Thyroid gland (tissue), 4 donors: ENCODE results near the gene LRRC4C. TPM values are rescaled to one million over a fixed set of nuclear protein-coding genes. Genes with fewer than 3 reads are reported as not detected.

Source experiments
- DNase-seq, 2 donors: peaks; one replicate each; pipeline ENCODE4 v3.0.0-alpha.2; 2019
- H3K27ac ChIP-seq, 3 donors: fragments of 200-600 bp; sonication (generic); 1 replicate in 2 of 3; 2 replicates in 1 of 3; pipeline ENCODE4 v1.5.1; 2016 to 2019; ENCODE audit warnings: mild to moderate bottlenecking in 1 of 3, moderate library complexity in 1 of 3
- H3K27me3 ChIP-seq: fragments of 200-600 bp; sonication (generic); one replicate; pipeline ENCODE4 v1.5.1; 2019
- H3K36me3 ChIP-seq, 2 donors: fragments of 200-600 bp; sonication (generic); one replicate each; pipeline ENCODE4 v1.5.1; 2016 to 2019
- H3K4me1 ChIP-seq, 2 donors: fragments of 200-600 bp; sonication (generic); one replicate each; pipeline ENCODE4 v1.5.1; 2017 to 2019
- H3K4me3 ChIP-seq, 3 donors: fragments of 200-600 bp; sonication (generic); replicated peaks in 1 of 3; 1 replicate in 2 of 3; 2 replicates in 1 of 3; pipeline ENCODE4 v1.5.1; 2016; ENCODE audit warnings: mild to moderate bottlenecking in 1 of 3
- H3K9me3 ChIP-seq: fragments of 200-600 bp; sonication (generic); one replicate; pipeline ENCODE4 v1.5.1; 2017
- CTCF ChIP-seq, 6 experiments: fragments of 200-600 bp in 3 of 6; fragments of 450-650 bp in 3 of 6; sonication (generic) in 3 of 6; IDR thresholded peaks; one replicate each; pipeline ENCODE4 v1.5.1; 2016 to 2019; ENCODE audit warnings: antibody characterized with exemption in 6 of 6, mild to moderate bottlenecking in 2 of 6, inconsistent platforms in 1 of 6, moderate library complexity in 1 of 6
- POLR2A ChIP-seq, 2 donors: fragments of 450-650 bp; IDR thresholded peaks; one replicate each; pipeline ENCODE4 v1.6.1; 2017; ENCODE audit warnings: antibody characterized with exemption in 2 of 2, mild to moderate bottlenecking in 2 of 2, moderate library complexity in 1 of 2
- WGBS, 2 donors: methylation state at CpG; one replicate each; pipeline ENCODE4 v1.1.5; 2017; 5-methylcytosine and 5-hydroxymethylcytosine counted together
- intact Hi-C: fragments of 100-400 bp; cut with DNase I; formaldehyde crosslinking; loops from one replicate; pipeline ENCODE4 v1.15.1; 2023
- total RNA-seq, 4 donors: library from RNA; depleted of rRNA; stranded (reverse); fragments of >200 nt; gene quantifications; one replicate each; pipeline ENCODE4 v1.2.3, GENCODE V29; 2016

LRRC4C gene
- total RNA-seq, 4 donors from 2014 or later: 4.6 to 13.9 (median 7.8) TPM

GRCh38 chr11:41189701-41190436 lies 269.6 kb downstream of the LRRC4C start:
- Histone ChIP-seq H3K9me3 (no peaks in the 10 kb centered on the region), H3K36me3 (no peaks in the 10 kb centered on the region), H3K4me3 (no peak overlapping the region), H3K4me1 (no peaks in the 10 kb centered on the region), H3K27me3 (no peaks in the 10 kb centered on the region), H3K27ac (no peak overlapping the region)
- no peak for TF ChIP-seq CTCF (IDR thresholded peaks at IDR 0.05)
- TF ChIP-seq POLR2A (IDR thresholded peaks at IDR 0.05): no peak
- no peak for DNase-seq
- intact Hi-C loops: no loop called here
- 63% methylated on average over 4 of the region's 4 CpGs for WGBS, 2 donors

- H3K4me3 ChIP-seq: no peak overlapping the region
- H3K27me3 ChIP-seq: no peaks in the 10 kb centered on the region
- no peak overlapping the region for H3K27ac ChIP-seq
- no peak for TF ChIP-seq CTCF (IDR thresholded peaks at IDR 0.05)
- no peak for TF ChIP-seq POLR2A (IDR thresholded peaks at IDR 0.05)
- intact Hi-C loops: no loop called here
- no peak for DNase-seq
- H3K36me3 ChIP-seq: no peaks in the 10 kb centered on the region
- no peaks in the 10 kb centered on the region for H3K9me3 ChIP-seq
- WGBS, 2 donors: 87 to 91% methylated on average over 4 of the region's 4 CpGs
- H3K4me1 ChIP-seq: no peaks in the 10 kb centered on the region
Measured at GRCh38 chr11:41177791-41178190, 281.7 kb downstream of the LRRC4C start.

- intact Hi-C loops: no loop called here
Measured at GRCh38 chr11:41175304-41175972, 284.0 kb downstream of the LRRC4C start.

DNA sequence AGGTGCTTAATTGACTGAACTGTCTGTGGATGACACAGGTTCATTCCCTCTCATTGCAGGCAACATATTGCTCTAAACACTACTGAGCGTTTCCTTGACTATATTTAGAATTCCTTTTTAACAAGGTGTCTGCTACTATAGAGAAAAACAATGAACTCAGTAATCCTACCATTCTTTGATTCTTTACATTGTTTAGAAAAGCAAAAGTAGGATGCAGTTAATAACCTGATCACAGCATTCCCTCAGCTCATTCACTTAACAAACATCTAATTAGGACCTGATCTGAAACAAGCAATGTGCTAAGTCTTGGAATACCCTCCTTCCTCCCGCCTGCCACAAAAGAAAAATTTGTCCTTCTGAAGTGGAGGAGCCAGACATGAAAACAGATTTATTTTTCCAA lies 313.1 kb downstream of the LRRC4C start:
- 59 to 73% methylated on average over 2 of the region's 2 CpGs for WGBS, 2 donors

More at GRCh38 chr11:41175304-41175972, 284.0 kb downstream of the LRRC4C start:
- no peak overlapping the region for H3K4me3 ChIP-seq
- WGBS, 2 donors: 48 to 66% methylated on average over 1 of the region's 1 CpG
- H3K9me3 ChIP-seq: no peaks in the 10 kb centered on the region
- no peak overlapping the region for H3K27ac ChIP-seq
- no peaks in the 10 kb centered on the region for H3K4me1 ChIP-seq
- TF ChIP-seq CTCF (IDR thresholded peaks at IDR 0.05) (no peak), POLR2A (IDR thresholded peaks at IDR 0.05) (no peak)
- no peaks in the 10 kb centered on the region for H3K36me3 ChIP-seq
- DNase-seq: no peak
- H3K27me3 ChIP-seq: no peaks in the 10 kb centered on the region

More for the DNA sequence above, 313.1 kb downstream of the LRRC4C start:
- intact Hi-C loops: no loop called here
- Histone ChIP-seq H3K4me3 (no peak overlapping the region), H3K27ac (no peak overlapping the region), H3K36me3 (no peaks in the 10 kb centered on the region), H3K27me3 (no peaks in the 10 kb centered on the region), H3K4me1 (no peaks in the 10 kb centered on the region), H3K9me3 (no peaks in the 10 kb centered on the region)
- no peak for TF ChIP-seq POLR2A (IDR thresholded peaks at IDR 0.05)
- TF ChIP-seq CTCF (IDR thresholded peaks at IDR 0.05): no peak
- DNase-seq: no peak
